Activated CD8-positive, alpha-beta memory T cell treated with anti-CD3 and anti-CD28 coated beads for 4 hours (primary cell): ENCODE data around the gene PLCD1.
"Not testable (repeated sequence)": the region's sequence is repeated elsewhere in the genome, so short reads cannot be mapped to it uniquely, and the experiment has no call there.

ENCODE experiments used
- DNase-seq, 2 donors: peaks; one replicate each; pipeline ENCODE4 v3.0.0-alpha.2; 2020; ENCODE audit warnings: low read depth in 2 of 2

PLCD1 gene

DNA sequence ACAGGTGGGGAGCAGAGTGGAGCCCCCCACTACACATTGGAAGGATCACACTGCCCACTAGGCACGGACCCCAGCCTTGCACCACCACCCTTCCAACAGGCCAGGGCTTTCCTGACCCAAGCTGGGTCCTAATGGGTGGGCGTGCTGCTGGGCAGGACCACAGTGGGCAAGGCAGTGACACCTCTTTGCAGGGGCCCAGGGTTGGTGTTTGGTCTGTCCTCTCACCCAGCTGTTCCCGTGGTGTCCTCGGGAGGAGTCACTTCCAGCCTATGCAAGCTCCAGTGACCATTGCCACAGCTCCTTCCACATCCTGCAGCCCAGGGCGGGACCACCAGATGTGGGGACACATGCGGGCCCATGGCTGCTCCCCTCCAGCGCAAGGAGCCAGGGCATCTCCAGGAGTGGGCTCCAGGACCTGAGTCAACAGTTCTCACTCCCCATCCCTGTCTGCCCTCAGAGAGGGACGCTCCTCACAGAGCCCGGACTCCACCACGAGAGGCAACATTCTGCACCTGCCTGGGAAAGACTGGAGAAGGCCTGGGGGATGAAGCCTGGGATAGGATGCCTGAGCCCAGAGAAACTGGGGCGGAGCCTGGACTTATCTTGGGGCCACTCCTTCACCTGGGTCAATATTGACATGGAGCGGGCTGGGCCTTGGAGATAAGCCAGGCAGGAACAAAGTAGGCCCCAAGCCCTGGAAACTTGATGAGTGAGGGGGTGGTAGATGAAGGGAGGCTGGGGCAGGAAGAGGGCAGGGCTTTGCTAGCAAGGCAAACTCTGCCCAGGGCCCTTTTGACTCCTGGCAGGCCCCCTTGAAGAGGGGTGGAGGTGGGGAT lies 42.7 kb downstream of the PLCD1 start:
- no peak for DNase-seq

DNA sequence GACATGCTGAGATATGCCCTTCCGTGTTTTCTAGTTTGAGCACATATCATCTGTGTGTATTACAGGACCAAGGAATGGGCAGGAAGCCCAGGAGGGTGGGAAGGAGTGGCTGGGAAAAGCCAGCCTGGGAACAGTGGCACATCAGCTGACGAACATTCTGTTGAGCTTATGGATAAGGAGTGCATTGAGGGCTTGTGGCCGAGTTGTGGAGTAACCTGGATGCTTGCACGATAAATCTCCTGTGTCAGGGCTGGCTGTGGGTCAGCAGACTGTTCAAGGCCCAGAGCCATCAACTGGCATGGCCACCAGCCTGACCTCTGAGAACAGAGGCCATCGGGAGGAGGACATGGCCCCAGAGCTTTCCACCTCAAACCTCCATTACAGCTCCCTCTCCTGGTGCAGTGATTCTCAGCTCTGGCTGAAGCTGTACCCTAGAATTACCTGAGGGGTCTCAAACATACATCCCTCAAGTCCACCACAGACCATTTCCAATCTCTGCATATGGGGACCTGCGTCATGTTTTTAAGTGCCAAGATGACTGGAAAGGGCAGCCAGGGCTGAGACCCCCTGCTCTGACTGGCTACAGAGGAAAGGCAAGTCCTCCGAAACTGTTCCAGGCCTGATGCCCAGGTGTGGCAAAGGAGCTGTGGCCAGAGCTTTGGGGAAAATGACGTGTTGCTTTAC lies 43.7 kb downstream of the PLCD1 start:
- DNase-seq = no peak

DNA sequence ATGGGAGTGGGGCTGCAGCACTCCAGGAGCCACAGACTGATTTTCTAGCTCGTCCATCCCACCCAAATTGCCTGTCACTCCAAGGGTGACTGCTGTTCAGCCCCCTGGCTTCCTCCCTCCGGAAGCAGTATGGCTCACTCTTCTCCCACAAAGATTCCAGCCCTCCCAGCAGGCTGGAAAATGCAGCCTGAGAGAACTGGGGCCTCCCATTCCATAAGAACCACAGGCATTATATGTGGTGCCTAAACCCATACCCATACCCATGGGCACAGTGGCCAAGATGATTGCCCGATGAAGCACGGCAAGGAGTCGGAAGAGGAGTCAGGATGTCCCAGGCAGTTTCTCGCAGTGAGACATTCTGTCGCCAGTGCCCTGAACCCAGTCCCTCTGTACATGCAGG lies 44.8 kb downstream of the PLCD1 start:
- DNase-seq = no peak

DNA sequence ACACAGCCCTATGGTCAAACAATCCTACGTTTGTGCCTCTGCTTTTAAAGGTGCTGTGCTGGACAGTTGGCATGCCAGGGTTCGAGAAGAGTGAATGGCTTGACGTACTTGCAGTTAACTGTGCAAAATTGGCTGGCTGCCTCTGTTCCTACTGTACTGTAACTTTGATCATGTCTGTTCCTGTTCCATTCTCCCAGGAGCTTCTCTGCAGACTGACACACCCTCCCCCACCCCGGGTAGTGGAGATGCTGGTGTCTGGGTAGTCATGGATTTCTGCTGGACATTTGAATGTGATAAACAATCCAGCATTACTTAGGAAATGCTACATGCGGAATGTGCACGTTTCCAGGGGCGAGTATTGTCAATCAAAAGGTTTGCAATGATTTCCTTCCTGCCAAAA lies 45.4 kb downstream of the PLCD1 start:
- no peak for DNase-seq

DNA sequence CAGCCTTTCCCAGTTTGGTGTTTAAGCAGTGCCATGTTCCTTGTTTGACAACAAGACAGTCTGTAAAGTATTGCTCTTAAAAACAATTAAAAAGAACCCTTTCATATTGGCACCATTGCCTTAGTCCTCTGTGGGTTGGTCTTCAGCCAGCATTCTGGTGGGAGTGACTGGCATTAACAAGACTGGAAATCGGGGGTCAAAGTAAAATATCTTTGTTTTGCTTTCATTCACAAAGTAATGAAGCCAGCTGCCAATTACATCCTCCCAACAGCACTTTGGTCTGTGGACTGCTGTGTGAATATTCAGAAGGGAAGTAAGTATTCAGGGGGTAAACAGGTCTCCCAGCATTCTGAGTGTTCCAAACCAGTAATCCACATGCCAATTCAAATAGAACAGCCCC lies 47.1 kb downstream of the PLCD1 start:
- no peak for DNase-seq

DNA sequence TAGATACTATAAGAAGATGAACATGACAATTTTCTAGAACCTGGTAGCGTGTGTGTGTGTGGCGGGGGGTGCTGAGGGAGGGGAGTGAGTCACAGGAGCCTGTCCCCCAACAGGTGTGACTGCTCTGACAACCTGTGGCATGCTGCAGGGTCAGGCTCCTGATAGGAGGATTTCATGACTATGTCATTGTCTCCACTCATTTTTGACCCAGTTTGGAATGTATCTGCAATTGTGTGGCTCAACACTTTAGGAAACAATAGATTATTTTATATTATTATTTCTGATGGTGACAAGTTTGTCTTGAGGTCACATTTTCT lies 48.1 kb downstream of the PLCD1 start:
- no peak for DNase-seq

DNA sequence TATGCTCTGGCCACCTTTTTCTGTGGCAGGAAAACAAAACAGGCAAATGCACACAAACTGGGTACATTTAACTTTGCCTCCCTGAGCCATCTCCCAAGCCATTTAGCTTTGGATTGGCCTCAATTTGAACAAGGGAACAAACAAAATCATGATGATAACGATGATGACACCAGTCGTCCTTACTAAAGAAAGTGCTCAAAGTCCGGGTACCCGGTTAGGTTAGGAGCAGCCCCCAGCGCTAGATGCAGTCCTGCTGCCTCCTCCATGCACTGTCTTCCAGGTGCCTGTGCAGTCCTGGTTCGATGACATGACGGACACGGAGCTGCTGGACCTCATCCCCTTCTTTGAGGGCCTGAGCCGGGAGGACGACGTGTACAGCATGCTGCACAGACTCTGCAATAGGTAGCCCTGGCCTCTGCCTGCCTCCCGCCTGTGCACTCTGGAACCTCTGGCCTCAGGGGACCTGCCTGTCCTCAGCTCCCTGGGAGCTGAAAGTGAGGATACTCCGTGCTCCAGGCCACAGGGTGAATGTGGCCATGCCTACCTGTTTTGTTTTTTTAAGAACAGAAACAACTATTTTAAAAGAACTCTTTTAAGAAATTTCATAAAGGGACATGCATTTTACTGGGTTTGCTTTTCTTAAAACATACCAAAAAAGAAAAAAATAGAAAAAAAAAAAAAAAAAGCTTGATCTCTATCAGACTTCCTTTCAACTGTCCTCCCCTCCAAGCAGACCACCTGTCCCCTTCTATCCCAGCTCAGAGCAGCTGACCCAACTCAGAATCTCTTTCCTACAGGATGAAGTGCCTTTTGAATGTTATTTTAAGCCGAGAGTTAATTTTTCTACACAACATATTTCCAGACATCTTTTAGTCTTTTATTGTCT lies 48.7 kb downstream of the PLCD1 start:
- no peak for DNase-seq

DNA sequence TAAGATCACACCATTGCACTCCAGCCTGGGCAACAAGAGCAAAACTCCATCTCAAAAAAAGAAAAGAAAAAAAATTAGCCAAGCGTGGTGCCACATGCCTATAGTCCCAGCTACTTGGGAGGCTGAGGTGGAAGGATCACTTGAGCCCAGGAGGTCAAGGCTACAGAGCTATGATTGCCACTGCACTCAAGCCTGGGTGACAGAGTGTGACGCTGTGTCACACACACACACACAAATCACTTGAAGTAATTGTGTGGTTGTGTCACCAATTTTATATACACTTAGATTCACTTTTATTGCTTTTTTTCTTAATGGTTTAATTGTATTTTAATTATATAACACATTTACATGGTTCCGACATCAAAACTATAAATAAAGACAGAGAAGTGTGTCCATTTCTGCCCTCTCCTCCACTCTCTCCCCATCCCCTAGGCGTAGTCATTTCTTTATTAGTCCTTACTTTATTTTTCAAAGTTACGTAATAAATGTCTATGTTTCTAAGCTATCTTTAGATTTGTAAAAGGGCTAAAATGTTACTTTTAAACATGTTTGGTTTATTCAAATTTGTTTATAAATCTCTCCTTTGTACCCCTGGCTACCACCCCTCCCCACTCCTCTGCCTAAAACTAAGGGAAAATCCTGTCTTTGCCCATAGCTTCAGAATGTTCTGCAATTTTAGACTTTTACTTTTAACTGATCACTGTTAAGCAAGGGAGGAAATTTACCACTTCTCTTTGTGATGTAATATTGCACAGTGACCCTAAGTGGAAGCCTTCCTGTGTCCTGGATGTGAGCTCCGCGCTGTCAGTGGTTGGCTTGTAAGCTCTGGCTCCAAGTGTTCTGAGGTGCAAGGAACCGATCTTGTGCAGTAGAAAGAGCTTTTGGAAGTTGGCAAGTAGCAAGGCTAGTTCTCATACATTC lies 49.6 kb downstream of the PLCD1 start:
- no peak for DNase-seq

DNA sequence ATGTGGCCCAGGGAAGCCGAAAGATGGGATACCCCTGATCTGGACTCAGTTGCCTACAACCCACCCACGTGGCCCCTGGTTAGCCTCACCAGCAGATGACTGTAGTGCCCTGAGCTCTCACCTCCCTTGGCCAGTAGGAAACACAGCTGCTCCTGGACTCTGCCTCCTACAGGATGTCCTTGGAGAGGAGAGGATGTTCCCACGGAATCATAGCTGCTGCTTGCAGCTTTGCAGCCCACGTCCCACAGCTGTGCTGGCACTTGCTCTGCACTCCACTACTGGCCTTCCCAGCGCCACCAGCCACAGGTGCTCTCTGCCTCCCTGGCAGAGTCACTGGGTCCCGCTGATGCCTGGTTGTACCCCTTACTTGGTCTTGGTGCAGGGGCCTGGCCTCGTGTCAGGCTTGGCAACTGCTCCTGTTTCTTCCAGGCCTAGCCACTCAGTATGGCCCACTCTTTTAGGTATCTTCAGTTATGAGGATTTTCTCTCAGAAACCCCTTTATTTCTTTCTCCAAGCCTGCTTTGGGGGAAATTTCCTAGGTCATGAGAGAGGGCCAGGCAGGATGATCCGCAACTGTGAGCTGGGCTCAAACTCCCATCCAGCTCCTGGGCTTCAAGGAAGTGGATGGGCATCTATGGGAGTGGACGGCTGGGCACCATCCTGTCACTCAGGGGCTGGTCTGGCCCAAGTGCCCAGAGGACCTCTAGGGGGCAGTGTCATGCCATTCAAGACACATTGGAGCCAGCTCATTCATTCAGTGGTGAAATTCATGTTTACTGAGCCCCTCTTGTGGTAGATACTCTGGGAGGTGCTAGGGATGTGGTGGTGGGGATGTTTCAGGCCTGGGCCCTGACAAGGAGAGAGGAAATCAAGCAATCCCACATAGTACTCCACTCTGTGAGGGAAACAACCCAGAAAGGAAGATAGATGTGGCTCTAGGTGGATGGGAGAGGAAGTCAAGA lies 55.0 kb downstream of the PLCD1 start:
- peak; percentile 34 to 39 for DNase-seq

DNA sequence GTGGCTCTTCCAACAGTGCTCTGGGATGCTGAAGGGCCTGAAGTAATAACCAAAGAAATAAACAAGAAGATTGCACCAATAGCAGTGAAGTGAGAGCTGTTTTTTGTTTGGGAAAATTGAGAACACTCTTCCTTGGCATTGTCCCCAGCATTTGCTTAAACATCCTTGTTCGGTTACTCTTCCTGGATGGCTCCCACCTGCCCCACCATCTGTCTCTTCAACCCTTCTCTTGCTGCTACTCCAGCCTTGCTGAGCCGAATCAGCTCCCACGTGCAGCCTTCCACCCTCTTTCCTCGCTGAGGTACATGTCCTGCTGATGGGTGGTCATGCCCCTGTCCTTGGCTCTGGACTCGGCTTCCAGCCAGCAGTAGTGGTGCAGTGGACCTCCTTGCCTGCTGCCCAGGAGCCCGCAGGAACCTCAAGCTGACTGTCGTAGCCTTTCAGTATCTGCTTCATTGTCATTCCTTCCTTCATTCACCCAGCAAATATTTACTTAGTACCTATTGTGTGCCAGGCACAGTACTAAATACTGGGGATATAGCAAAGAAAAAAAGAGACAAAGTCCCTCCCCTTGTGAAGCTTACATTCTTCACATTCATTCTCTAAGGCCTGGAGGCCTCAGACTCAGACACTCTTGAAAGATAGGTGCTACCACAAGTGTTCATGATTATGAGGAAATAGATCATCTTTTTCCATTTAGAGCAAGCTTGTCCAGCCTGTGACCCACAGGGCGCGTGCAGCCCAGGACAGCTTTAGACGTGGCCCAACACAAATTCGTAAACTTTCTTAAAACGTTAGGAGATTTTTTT lies 56.0 kb downstream of the PLCD1 start:
- no peak for DNase-seq

DNA sequence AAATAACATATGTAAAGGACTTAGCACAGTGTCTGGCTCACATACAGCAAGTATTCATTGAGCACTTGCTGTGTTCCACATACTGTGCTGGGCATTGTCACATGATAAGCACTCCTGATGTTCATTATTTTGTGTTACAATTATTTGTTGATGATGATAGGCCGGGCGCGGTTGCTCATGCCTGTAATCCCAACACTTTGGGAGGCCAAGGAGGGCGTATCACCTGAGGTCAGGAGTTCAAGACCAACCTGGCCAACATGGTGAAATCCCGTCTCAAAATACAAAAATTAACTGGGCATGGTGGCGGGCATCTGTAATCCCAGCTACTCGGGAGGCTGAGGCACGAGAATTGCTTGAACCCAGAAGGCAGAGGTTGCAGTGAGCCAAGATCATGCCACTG lies 57.4 kb downstream of the PLCD1 start:
- not testable (repeated sequence) for DNase-seq

DNA sequence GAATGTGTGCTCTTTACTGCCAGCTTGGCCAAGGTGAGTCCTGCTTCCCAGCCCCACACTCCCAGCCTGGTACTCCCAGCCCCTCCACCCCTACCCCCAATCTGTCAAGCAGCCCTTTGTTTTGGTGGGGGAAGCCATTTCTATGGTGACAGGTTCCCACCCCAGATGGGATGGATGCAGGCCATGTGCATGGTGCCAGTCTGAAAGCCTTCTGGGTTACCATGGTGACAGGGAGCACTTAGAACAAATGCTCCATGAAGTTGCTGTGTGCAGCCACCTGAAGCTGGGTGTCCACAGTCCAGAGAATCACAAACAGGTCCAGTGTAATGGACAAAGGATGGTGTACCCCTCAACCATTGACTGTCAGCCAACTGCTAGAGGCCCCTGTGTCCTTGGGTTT lies 58.0 kb downstream of the PLCD1 start:
- DNase-seq = no peak

DNA sequence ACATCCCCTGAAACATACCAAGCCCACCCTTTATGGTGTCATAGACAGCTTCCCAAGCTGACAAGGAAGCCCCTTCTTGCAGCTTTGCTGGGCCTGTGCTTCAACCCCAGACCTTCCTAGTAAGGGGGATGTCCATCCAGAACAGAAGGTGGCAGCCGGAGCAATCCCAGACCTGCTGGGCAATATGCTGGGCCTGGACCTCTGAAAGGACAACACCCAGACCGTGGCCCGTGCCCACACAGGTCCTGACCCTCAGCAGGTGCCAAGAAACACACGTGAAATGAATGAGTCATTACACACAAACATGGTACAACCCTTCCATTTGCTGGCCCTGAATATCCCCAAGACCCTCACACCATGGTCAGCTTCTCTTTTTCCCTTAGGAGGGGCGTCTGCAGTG lies 58.6 kb downstream of the PLCD1 start:
- no peak for DNase-seq

DNA sequence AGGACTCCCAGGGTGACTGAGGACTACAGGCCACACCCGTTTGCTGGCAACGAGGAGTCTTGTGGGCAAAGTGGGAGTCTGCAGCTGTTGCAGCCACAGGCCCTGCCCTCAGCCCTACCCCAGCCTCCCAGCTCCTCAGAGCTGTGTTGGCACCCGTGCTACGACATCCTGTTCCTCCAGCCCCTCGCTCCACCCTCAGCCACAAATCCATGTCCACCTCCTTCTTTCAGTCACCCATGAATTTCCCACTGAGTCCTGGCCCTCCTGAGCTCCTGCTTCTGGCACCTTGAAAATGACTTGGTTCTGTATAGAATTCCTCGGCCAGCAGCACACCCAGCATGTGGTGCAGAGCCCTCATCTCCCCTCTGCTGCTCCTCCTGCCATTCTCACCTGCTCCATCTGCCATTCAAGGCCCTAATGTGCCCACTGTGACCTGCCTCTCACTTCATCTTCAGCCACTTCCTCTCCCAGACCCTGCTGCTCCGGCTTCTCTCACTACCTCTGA lies 59.8 kb downstream of the PLCD1 start:
- DNase-seq = no peak

DNA sequence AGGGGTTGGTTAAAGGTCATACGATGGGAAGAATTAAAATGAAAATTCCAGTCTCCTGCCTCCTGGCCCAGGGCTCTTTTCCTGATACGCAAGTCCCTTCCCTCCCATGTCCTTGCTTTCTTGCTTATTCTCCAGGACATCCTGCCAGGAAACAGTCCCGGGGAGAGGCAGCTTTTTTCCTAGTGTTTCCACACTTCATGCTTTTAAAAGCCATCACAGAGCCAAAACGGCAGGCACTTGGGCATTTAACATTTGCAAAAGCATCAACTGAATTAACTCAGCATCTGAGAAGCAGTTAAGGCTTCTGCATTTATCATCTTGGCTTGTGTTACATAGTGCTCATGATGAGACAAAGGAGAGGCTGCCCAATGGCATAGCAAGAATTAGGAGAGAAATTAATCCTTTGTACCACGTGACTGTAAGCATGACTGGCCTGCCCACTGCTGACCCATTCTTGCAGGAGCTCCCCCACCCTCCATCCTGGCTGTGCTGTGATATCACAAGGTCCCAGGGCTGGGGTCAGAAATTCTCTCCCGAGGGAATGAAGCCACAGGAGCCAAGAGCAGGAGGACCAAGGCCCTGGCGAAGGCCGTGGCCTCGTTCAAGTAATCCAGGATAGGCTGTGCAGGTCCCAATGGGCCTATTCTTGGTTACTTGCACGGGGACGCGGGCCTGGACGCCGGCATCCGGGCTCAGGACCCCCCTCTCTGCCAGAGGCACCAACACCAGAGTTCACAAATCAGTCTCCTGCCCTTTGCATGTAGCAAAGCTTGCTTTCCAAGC lies 60.4 kb downstream of the PLCD1 start:
- no peak for DNase-seq

DNA sequence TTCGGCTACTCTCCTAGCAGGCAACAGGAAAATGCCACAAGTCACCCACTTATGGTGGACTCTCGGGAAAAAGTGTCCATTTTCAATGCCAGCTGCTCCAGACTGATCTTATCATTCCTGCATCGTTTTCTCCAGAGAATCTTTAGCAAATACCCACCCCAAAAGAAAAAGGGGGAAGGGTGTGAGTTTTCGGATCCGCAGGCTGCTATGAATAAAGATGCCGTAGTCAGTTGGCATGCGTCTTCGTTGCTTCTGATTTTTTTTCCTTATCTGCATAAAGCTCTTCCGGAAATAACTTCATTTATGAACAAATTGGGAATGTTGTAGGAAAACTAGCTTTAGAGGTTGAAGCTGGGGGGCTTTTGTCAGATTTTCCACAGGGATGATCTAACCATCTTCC lies 61.2 kb downstream of the PLCD1 start:
- no peak for DNase-seq

DNA sequence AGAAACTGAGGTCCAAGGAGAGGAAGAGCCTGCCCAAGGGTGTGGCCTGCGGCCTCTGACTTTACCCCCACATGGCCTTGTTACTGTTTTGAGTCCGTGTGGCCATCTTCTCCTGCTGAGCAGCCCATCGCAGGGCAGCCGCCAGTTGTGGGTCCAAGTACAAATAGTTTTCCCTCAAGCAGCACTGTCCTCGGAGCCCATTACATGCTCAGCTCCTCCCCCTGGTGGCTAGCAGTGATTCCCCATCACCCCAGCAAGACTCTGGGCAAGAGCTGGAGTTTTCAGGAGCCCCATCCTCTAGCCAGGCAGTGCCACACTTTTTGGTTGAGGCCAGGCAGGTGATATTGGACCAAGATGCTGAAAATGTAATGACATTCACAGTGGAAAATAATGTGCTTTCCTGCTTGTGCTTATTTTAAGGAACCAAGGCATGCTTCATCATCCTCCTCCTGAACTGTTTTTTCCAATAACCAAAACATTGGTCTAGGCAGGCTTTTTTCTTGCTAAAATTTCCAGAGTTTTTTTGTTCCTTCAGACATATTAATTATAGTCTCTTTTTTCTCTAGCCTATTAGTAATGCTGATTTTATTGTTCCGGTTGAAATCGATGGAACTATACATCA lies 62.1 kb downstream of the PLCD1 start:
- DNase-seq = peak in 1 of 2 donors; percentile 8

DNA sequence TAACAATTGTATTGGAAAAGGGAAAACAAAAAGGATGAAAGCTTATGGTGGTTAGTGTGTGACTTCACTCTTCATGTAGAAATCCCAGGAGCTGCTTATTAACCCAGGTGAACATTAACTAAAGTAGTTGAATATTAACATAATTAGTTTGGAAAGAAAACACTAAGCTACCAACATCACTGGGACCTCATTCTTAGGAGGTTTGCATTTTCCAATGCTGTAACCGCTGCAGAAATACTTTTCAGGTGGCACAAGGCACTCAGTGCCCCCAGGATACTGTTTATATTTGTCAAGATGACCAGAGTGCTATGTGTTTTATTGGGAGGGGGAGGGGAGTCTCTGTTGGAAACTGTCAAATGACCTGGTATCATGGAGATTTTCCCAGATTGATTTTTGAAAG lies 64.7 kb downstream of the PLCD1 start:
- no peak for DNase-seq
